HepG2 (cell line): ENCODE measurements around the gene LYSMD3. TPM values are rescaled to one million over a fixed set of nuclear protein-coding genes. Genes with fewer than 3 reads are reported as not detected.

ENCODE experiments used
- CENPX ChIP-seq: sonication (generic); formaldehyde crosslinking; IDR thresholded peaks from 2 replicates; pipeline ENCODE4 v1.9.0; 2021; ENCODE audit warnings: mild to moderate bottlenecking, missing genetic modification reagents, moderate library complexity
- CHD4 ChIP-seq: fragments of 200-600 bp; sonication (generic); IDR thresholded peaks from 2 replicates; pipeline ENCODE4 v1.7.0; 2017; ENCODE audit warnings: mild to moderate bottlenecking, low read length, borderline replicate concordance
- ELF4 ChIP-seq: sonication (generic); formaldehyde crosslinking; IDR thresholded peaks from 2 replicates; pipeline ENCODE4 v1.5.0; 2020; ENCODE audit warnings: missing genetic modification reagents, mild to moderate bottlenecking, moderate library complexity, borderline replicate concordance
- ESRRA ChIP-seq: sonication (generic); formaldehyde crosslinking; IDR thresholded peaks from 2 replicates; pipeline ENCODE4 v1.5.1; 2020; ENCODE audit warnings: mild to moderate bottlenecking, low read depth, missing genetic modification reagents
- GATAD2A ChIP-seq: IDR thresholded peaks from 2 replicates; pipeline ENCODE4 v1.6.1; 2016
- GPN1 ChIP-seq: sonication (generic); formaldehyde crosslinking; IDR thresholded peaks from 2 replicates; pipeline ENCODE4 v1.5.1; 2020; ENCODE audit warnings: missing genetic modification reagents, borderline replicate concordance
- HOXA3 ChIP-seq: sonication (generic); formaldehyde crosslinking; IDR thresholded peaks from 2 replicates; pipeline ENCODE4 v1.5.0; 2020; ENCODE audit warnings: missing genetic modification reagents
- IRF1 ChIP-seq: sonication (generic); formaldehyde crosslinking; IDR thresholded peaks from 2 replicates; pipeline ENCODE4 v1.4.0; 2020; ENCODE audit warnings: low read depth, mild to moderate bottlenecking, missing genetic modification reagents
- KLF12 ChIP-seq: sonication (generic); formaldehyde crosslinking; IDR thresholded peaks from 2 replicates; pipeline ENCODE4 v1.4.0; 2020; ENCODE audit warnings: missing genetic modification reagents, borderline replicate concordance
- MED13 ChIP-seq: sonication (generic); formaldehyde crosslinking; IDR thresholded peaks from 2 replicates; pipeline ENCODE4 v1.5.0; 2020; ENCODE audit warnings: missing genetic modification reagents
- NR2F6 ChIP-seq, 2 experiments: IDR thresholded peaks; 2 replicates each; pipeline ENCODE4 v1.6.1; 2016; ENCODE audit warnings: antibody characterized with exemption in 1 of 2, mild to moderate bottlenecking in 1 of 2
- PATZ1 ChIP-seq: sonication (generic); formaldehyde crosslinking; IDR thresholded peaks from 2 replicates; pipeline ENCODE4 v1.4.0; 2020; ENCODE audit warnings: missing genetic modification reagents
- PHB2 ChIP-seq: fragments of 450-650 bp; IDR thresholded peaks from 2 replicates; pipeline ENCODE4 v1.6.1; 2018; ENCODE audit not compliant: partially characterized antibody
- POLR2A ChIP-seq, 2 experiments: IDR thresholded peaks; 2 replicates each; pipeline ENCODE4 v1.6.1; 2011; ENCODE audit warnings: low read depth in 2 of 2, low read length in 2 of 2, mild to moderate bottlenecking in 1 of 2, moderate library complexity in 1 of 2; ENCODE audit not compliant: insufficient read depth in 1 of 2
- ZBTB33 ChIP-seq: sonication (generic); formaldehyde crosslinking; IDR thresholded peaks from 2 replicates; pipeline ENCODE4 v1.4.0; 2020; ENCODE audit warnings: missing genetic modification reagents
- ZFYVE20 ChIP-seq: sonication (generic); formaldehyde crosslinking; IDR thresholded peaks from 2 replicates; pipeline ENCODE4 v1.8.0; 2023; ENCODE audit warnings: low read depth, mild to moderate bottlenecking, moderate library complexity, missing genetic modification reagents, borderline replicate concordance
- ZKSCAN5 ChIP-seq: sonication (generic); formaldehyde crosslinking; IDR thresholded peaks from 2 replicates; pipeline ENCODE4 v1.5.1; 2020; ENCODE audit warnings: mild to moderate bottlenecking, missing genetic modification reagents
- ZNF124 ChIP-seq: sonication (generic); formaldehyde crosslinking; IDR thresholded peaks from 2 replicates; pipeline ENCODE4 v1.4.0; 2020; ENCODE audit warnings: missing genetic modification reagents
- ZNF513 ChIP-seq: sonication (generic); formaldehyde crosslinking; conservative IDR thresholded peaks from 2 replicates; pipeline ENCODE4 v1.5.0; 2020; ENCODE audit warnings: missing genetic modification reagents
- ZNF550 ChIP-seq: sonication (generic); formaldehyde crosslinking; IDR thresholded peaks from 2 replicates; pipeline ENCODE4 v1.4.0; 2020; ENCODE audit warnings: mild to moderate bottlenecking, missing genetic modification reagents, borderline replicate concordance
- ZNF556 ChIP-seq: sonication (generic); formaldehyde crosslinking; IDR thresholded peaks from 2 replicates; pipeline ENCODE4 v1.4.0; 2020; ENCODE audit warnings: mild to moderate bottlenecking, missing genetic modification reagents, borderline replicate concordance
- ZNF709 ChIP-seq: sonication (generic); formaldehyde crosslinking; IDR thresholded peaks from 2 replicates; pipeline ENCODE4 v1.5.0; 2020; ENCODE audit warnings: mild to moderate bottlenecking, missing genetic modification reagents
- ZNF768 ChIP-seq: sonication (generic); formaldehyde crosslinking; IDR thresholded peaks from 2 replicates; pipeline ENCODE4 v1.4.0; 2020; ENCODE audit warnings: missing genetic modification reagents
- polyA plus RNA-seq, 8 experiments: library from polyadenylated mRNA; depleted of rRNA in 3 of 8; stranded (reverse) in 7 of 8; unstranded in 1 of 8; fragments of >200 nt; fragmentation: Illumina TruSeq in 4 of 8; extraction: Trizol in 4 of 8; gene quantifications; 2 replicates each; pipeline versions ENCODE4 v1.2.1 to v1.2.3, GENCODE V29; 2011 to 2016; ENCODE audit warnings: low read depth in 4 of 8, missing spikeins in 1 of 8, mixed read lengths in 1 of 8; ENCODE audit not compliant: insufficient read depth in 1 of 8
- total RNA-seq, 5 experiments: library from RNA; depleted of rRNA; stranded (reverse); fragments of >200 nt; fragmentation: Illumina TruSeq; extraction: Trizol; gene quantifications; 2 replicates each; pipeline ENCODE4 v1.2.3, GENCODE V29; 2016; ENCODE audit warnings: low read depth in 1 of 5

The LYSMD3 gene
- total and polyA plus RNA-seq, 2 of the 13 experiments (the other 11 are each of a cell fraction or from before 2014, with no cell fraction given): 9.1 to 13.8 TPM

- TF ChIP-seq KLF12 (CRISPR knock-in tag) (no peak), ZKSCAN5 (no peak), ZNF513 (CRISPR knock-in tag) (no peak), MED13 (CRISPR knock-in tag) (no peak), ELF4 (CRISPR knock-in tag) (peak; percentile 55; the same call in 1 of the 2 replicates), ZFYVE20 (CRISPR knock-in tag) (no peak), ZNF556 (no peak; the same call in 1 of the 2 replicates), CHD4 (no peak), ZBTB33 (CRISPR knock-in tag) (0 out of 2 replicates have a peak, but pooled peaks have one; percentile 6), PHB2 (no peak), NR2F6 (IDR thresholded peaks at IDR 0.05) (no peak), NR2F6 (CRISPR knock-in tag; IDR thresholded peaks at IDR 0.05) (peak; percentile 37; the same call in 1 of the 2 replicates), POLR2A (IDR thresholded peaks at IDR 0.05; ENCODE audit: insufficient read depth in 1 of 2, low read depth in 2 of 2, low read length in 2 of 2) (peak; percentile 72 to 92; a peak in 3 of 4 replicates), CENPX (CRISPR knock-in tag) (no peak), HOXA3 (peak; percentile 91), PATZ1 (CRISPR knock-in tag) (peak; percentile 71), ZNF124 (0 out of 2 replicates have a peak, but pooled peaks have one; percentile 63), IRF1 (CRISPR knock-in tag) (no peak), GATAD2A (CRISPR knock-in tag) (peak; percentile 31), ZNF550 (CRISPR knock-in tag) (no peak), GPN1 (CRISPR knock-in tag) (no peak), ZNF768 (CRISPR knock-in tag) (no peak), ESRRA (CRISPR knock-in tag) (no peak), ZNF709 (peak; percentile 91)
Measured at GRCh38 chr5:90529194-90529938, at the start of gene LYSMD3 (continued).
